GM12878 (cell line): ENCODE measurements around the gene SERPINE3.

ENCODE experiments used
- EZH2 ChIP-seq: IDR thresholded peaks from 2 replicates; pipeline ENCODE4 v1.6.1; 2012; ENCODE audit warnings: low read depth, mild to moderate bottlenecking, control low read depth, inconsistent platforms, low read length, borderline replicate concordance; ENCODE audit not compliant: control insufficient read depth
- HCFC1 ChIP-seq: fragments of 150-350 bp; IDR thresholded peaks from 2 replicates; pipeline ENCODE4 v1.6.1; 2014; ENCODE audit warnings: low read length
- HDAC6 ChIP-seq: fragments of 200-600 bp; sonication (generic); IDR thresholded peaks from one replicate; pipeline ENCODE4 v1.8.0; 2017; ENCODE audit warnings: antibody characterized with exemption; ENCODE audit not compliant: unreplicated experiment
- STAT3 ChIP-seq: IDR thresholded peaks from 2 replicates; pipeline ENCODE4 v1.6.1; 2011; ENCODE audit warnings: low read depth, low read length, improper control_type of control experiment

DNA sequence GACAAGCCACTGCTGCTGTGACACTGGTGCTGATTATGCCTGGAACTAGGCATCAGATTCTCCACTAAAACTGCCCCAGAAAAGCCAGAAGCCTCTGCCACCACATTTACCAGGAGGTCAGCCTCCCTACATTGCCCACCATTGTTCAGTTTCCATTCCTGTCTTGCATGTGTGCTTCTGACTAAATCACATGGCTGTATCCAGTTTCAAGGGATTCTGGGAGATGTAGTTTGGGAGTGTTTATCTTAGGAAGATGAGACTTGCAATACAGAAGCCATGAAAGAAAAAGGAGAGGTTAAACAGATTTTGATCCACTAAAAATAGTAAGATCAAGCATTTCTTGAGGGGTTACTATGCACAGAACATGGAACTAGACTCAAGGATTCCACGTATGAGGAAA, 40.7 kb upstream of the SERPINE3 start:
- TF ChIP-seq STAT3 (no peak), HCFC1 (no peak), EZH2 (no peak), HDAC6 (no peak)
